HG03469 (cell line): ENCODE results near the gene NAP1L5.

Source experiments
- ATAC-seq: cut with Tn5 transposase; IDR thresholded peaks from one replicate; pipeline ENCODE4 v1.9.1; 2021; ENCODE audit warnings: mild to moderate bottlenecking, moderate library complexity, moderate number of reproducible peaks; ENCODE audit not compliant: unreplicated experiment

The NAP1L5 gene

DNA sequence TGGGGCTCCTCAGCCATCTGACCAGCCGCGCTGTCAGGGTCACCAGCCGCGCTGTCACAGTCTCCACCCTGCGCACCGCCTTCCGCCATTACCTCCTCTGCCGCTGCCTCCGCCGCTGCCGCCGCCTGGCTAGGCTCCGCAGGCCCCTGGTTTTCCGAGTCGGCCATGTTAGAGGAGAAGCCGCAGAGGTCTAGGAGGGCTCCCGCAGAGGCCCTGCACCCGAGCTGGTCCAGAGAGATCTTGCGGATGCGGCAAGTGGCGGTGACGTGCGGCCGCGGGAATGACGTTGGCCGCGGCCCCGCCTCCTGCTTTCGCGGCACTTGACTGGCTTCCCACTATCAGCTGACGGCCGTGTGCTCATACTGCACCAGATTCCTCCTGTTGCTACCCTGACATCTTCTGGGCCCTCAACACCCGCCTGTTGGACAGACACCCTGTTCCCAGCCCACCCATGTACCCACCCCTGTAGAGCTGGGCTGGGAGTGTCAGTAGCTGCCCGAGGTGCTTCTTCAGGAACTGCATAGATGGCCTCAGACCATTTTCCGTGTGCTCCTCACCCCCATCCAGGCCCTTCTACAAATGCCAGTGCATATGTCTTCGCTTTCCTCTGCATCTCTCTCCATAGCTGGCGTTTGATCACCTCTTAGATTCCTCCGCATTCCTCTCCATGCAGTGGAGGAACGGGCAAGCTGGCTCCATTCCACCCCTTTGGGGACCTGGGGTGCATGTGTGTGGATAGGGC is at the start of gene NAP1L5:
Gene NAP1L5, minus strand, starts transcription at position 242 of the 742 bp plus-strand sequence. Its CDS starts 75 bp downstream, at position 167.
- peak; percentile 94 for ATAC-seq

DNA sequence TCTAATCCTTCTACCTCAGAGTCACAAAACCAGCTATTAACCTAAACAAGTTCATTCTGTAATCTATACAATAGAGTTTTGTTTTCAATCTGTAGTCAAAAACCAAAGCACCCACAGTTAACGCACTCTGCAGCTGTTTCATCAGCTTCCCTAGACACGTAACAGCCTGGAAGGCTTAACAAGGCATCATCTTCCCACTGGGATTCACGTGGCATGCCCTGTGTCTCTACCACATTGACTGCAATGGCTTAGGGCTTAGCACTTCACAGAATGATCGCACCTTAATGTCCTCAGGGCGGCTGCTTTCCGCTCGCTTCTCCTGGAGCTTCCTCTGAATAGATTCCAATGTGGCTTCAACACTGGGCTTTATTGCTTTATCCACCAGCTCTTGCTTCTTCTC is 49.7 kb upstream of the NAP1L5 start:
- ATAC-seq = no peak

- no peak for ATAC-seq
Measured at GRCh38 chr4:88746206-88746605, 48.6 kb upstream of the NAP1L5 start.

DNA sequence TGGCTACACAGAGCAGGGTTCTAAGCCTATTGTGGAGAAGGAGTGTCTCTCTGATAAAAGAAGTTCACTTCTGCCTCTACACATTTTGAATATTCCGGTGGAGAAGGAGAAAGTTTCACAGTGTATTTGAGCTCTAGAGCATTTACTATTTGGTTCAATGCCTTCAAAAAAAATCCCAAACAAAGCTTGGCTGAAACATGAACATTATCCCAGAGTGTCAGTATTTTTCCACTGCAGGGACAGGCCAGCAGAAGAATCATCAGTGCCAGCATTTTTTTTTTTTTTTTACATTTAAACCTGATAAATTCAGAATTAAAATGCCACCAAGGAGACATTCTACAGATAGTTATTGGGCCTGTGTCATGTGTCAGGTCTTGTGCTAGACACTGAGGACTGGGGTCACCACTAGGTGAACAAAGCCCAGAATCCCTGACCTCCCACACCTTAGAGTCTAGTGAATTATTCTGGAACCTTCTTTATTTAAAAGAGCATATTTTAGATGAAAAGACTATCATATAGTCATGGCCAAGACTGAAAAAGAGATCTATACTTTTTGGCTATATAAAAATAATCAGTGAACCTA is 48.0 kb upstream of the NAP1L5 start:
- no peak for ATAC-seq

DNA sequence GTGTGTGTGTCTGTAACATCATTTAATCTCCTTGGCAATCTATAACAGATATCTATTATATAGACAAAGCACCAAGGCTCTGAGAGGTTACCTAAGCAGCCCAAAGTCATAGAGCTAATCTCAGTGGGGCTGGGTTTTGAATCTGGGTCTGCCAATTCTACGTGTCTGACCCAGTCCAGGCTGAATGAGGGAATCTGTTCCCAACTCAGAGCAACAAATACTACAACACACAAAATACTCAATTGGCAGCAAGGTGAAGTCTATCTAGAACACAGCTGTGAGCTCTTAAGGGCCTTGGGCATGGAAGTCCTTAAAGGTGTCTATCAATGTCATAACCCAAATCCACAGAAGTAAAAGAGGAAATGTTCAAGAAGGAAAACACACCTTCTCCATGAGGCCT is 47.5 kb upstream of the NAP1L5 start:
- no peak for ATAC-seq

DNA sequence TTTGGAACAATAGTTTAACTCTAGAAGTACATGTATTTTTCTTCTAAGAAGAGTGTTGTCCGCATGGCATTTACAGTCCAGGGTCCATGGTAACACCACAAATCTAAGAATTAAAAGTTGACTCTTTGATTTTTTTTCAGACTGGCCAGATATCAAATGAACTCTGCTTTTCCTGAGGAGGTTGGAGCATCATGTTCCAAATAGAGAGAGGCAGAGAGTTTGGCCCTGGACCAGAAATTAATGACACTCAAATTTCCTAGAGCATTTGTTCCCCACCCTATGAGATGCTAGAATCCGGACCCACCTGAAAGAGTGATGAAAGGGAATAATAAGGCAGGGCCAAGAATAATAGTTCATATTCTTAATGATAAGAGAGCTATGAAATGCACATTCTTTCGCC is 47.0 kb upstream of the NAP1L5 start:
- no peak for ATAC-seq

- ATAC-seq = no peak
Measured at GRCh38 chr4:88743696-88744095, 46.1 kb upstream of the NAP1L5 start.

- no peak for ATAC-seq
Measured at GRCh38 chr4:88742561-88742960, 44.9 kb upstream of the NAP1L5 start.

- ATAC-seq = no peak
Measured at GRCh38 chr4:88738180-88738579, 40.6 kb upstream of the NAP1L5 start.

DNA sequence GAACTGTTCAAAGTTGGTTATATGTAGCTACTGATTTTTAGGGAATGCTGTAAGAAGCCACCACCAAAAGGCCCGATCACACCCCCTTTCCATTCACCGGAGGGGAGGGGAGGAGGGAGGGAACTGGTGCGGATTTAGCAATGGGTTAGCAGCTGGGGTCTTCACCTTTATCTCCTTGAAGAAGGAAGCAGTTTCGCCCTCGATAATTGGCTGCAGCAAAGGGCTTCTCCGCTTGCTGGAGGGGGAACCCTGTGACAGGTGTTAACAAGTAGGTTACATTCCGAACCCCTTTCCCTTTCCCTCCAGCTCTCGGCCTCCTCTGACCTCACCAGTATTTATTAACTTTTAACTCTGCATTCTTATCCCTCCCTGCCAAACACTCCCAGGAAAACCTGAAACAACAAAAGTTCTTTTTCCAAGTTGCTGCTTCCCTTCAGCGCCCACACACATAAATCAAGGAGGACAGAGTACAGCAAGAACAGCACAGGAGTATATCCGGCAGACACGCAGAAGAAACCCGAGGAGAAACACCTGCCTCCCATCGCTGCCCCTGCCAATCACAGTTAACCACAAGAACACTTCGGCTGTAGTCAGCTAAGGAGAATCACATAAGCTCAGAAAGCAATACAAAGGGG is 39.8 kb upstream of the NAP1L5 start:
- peak; percentile 77 for ATAC-seq

- ATAC-seq = no peak
Measured at GRCh38 chr4:88736264-88736663, 38.6 kb upstream of the NAP1L5 start.

- ATAC-seq = no peak
Measured at GRCh38 chr4:88735564-88735963, 37.9 kb upstream of the NAP1L5 start.

DNA sequence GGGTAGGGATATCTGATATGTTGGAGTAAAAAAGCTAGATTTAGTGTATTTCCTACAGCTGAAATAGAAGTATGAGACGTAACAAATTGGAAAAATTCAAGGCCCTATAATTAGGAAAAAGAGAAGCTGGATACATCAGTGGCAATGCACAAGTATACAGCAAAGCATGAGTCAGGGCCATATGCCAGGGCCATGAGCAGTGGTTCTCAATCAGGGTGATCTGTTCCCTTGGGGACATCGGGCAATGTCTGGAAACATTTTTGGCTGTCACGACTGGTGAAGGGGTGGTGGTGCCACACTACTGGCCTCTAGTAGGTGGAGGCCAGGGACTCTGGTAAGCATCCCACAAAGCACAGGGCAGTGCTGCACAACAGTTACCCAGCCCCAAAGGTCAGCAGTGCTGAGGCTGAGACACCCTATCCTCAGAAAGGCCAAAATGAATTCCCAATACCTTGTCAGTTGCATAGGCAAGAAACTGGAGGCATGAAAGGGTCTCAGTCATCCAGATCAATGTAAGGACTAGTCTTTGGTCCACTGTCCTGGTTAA is 36.8 kb upstream of the NAP1L5 start:
- no peak for ATAC-seq

DNA sequence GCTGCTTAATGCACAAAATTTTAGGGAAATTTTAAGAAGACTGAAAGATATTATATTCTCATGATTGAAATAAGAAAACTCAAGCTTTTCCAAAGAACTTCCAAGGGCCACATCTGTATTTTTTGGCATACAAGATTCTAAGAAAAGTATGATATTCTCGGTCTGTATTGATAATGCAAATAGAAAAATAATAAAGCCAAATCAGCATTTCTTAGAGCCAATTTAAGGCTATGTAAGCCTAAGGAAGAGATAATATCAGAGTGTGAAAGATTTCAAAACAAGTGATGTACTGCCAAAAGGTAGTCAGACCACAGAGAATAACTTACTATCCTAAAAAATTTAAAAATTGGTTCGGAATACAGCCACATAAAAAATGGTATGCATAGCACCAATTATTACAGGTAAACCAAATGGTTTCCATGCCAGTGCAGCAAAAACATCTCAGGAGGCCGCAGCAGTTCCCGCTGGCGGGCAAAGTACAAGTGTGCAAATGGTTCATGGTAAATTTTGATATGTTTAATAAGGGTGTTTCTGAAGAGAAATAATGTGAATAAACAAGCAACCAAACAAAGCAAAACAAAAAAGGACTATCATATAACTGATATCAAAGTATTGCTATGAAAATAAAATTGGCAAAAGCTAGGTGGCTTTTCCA is 35.2 kb upstream of the NAP1L5 start:
- no peak for ATAC-seq

DNA sequence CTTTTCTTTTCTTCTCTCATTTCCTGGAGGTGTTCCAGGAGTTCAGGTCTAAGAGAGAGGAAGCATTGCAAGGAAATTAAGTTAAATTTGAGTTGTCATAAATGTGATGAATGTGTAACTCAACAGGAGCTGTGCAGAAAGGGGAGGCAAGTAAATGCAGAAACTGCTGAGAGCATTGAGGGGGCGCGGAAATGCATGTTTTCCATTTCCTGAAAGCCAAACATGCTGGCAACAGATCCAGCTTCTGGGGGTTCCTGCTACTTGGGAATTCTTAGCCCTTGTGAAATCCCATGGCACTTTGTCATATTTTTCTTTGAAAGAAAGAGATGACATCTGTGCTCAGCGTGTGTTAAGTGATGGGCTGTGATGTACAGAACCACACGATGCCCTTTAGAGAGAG is 33.8 kb upstream of the NAP1L5 start:
- ATAC-seq = no peak

DNA sequence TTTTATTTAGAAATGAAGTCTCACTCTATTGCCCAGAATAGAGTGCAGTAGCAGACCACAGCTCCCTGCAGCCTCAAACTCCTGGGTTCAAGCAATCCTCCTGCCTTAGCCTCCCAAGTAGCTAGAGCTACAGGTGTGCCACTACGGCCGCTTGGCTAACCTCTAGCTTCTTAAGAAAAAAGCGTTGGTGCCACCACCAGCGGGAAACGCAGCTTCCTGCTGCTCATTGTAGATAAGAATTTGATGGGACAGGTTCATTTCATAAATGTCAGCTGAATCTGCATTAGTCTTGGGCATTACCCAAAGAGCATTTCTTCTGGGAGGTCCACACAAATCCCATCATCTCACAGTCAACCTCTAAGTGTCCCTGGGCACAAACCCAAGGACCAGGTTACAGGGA is 33.2 kb upstream of the NAP1L5 start:
- ATAC-seq = no peak

GRCh38 chr4:88729146-88729760 is 31.6 kb upstream of the NAP1L5 start:
- no peak for ATAC-seq

DNA sequence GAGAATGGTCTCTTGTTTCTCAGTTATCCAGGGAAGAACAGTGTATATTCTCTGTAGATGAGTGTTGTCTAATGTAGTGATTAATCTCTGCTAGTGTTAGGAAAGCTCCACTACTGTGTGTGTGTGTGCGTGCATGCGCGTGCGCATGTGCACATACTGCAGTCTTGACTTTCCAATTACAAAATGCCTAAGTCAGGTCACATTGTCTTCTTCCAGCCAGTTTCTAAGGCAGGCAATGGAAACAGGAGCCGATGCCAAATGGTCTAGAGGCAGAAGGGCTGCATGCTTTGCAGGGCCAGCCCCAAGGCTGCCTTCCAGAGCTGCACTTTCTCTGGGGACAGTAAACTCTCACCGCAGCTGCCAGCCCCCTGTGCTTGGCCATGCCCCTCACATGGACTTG is 30.5 kb upstream of the NAP1L5 start:
- ATAC-seq = no peak

- no peak for ATAC-seq
Measured at GRCh38 chr4:88725986-88726385, 28.4 kb upstream of the NAP1L5 start.

- no peak for ATAC-seq
Measured at GRCh38 chr4:88725143-88725542, 27.5 kb upstream of the NAP1L5 start.

DNA sequence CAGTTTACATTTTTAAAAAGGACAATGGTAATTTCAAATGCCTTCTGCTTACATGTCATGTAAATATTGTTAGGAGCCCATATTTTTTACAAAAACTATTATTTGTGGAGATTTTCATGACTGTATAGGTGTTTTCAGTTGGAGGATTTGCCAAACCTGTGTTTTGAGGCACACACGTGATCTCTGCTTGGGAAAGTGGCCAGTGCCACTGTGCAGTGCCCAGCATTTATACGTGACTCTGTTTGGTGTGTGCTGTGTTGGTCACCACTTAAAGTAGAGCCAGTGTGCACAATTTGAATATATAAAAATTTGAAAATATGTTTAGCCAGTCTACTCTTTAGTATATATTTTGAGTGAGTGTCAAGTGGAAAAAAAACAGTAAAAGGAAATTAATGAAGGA is 26.8 kb upstream of the NAP1L5 start:
- ATAC-seq = no peak
